H1 (cell line): Measurements from ENCODE around the gene STX8. TPM values are rescaled to one million over a fixed set of nuclear protein-coding genes. Genes with fewer than 3 reads are reported as not detected.

Experiments used
- CTCF ChIA-PET: fragments of 300-600 bp; sonication (Branson Sonifier 250); formaldehyde crosslinking; loops from one replicate; lab custom pipeline; 2021; ENCODE audit not compliant: partially characterized antibody; lab: Charles Lee
- POLR2A ChIA-PET: fragments of 300-600 bp; sonication (Branson Sonifier 250); formaldehyde crosslinking; loops from one replicate; lab custom pipeline; 2021; ENCODE audit warnings: inconsistent platforms; ENCODE audit not compliant: partially characterized antibody; lab: Charles Lee
- DNase-seq, 2 experiments: peaks; one replicate each; pipeline versions ENCODE4 v3.0.0 to v3.0.0-alpha.2; 2010 to 2022; ENCODE audit warnings: low spot score in 2 of 2, low read depth in 1 of 2, mixed read lengths in 1 of 2
- FAIRE-seq: peaks from 2 replicates; lab custom pipeline; 2011; peaks lifted over from hg19 to GRCh38; lab: Jason Lieb, UNC
- H2AFZ ChIP-seq: 2 replicates; pipeline ENCODE4 v1.8.1; 2012; ENCODE audit warnings: low read length, inconsistent platforms
- H2AK5ac ChIP-seq: 2 replicates; pipeline ENCODE4 v1.6.1; 2013; ENCODE audit warnings: low read depth, low read length
- H2BK120ac ChIP-seq: replicated peaks from 2 replicates; pipeline ENCODE3; 2013; ENCODE audit warnings: low read depth, low read length, inconsistent platforms
- H2BK12ac ChIP-seq: 2 replicates; pipeline ENCODE4 v1.6.1; 2013; ENCODE audit warnings: low read depth, low read length
- H2BK15ac ChIP-seq: 2 replicates; pipeline ENCODE4 v1.6.1; 2013; ENCODE audit warnings: low read length
- H2BK20ac ChIP-seq: 2 replicates; pipeline ENCODE4 v1.6.1; 2013; ENCODE audit warnings: low read length
- H2BK5ac ChIP-seq: 2 replicates; pipeline ENCODE4 v1.6.1; 2013; ENCODE audit warnings: low read depth, low read length
- H3K14ac ChIP-seq: 2 replicates; pipeline ENCODE4 v1.6.1; 2013; ENCODE audit warnings: inconsistent platforms; ENCODE audit not compliant: insufficient read length
- H3K18ac ChIP-seq: 2 replicates; pipeline ENCODE4 v1.6.1; 2013; ENCODE audit warnings: low read length; ENCODE audit errors: extremely low read depth
- H3K23ac ChIP-seq: 2 replicates; pipeline ENCODE4 v1.6.1; 2013; ENCODE audit warnings: inconsistent platforms; ENCODE audit not compliant: insufficient read length
- H3K23me2 ChIP-seq: 2 replicates; pipeline ENCODE4 v1.6.1; 2013; ENCODE audit warnings: low read depth, low read length
- H3K27ac ChIP-seq: 2 replicates; pipeline ENCODE4 v1.6.1; 2011; ENCODE audit warnings: low read depth, low read length, inconsistent platforms
- H3K27me3 ChIP-seq, 4 experiments: replicated peaks in 1 of 4; 1 replicate in 1 of 4; 2 replicates in 3 of 4; pipeline versions ENCODE4 v1.6.1 to v1.8.1; 2011 to 2013; ENCODE audit warnings: low read length in 3 of 4, mild to moderate bottlenecking in 3 of 4, inconsistent platforms in 2 of 4, mixed read lengths in 2 of 4, moderate library complexity in 1 of 4; ENCODE audit not compliant: control insufficient read depth in 3 of 4, insufficient read depth in 3 of 4; ENCODE audit errors: extremely low read depth in 1 of 4
- H3K36me3 ChIP-seq, 4 experiments: 2 replicates each; pipeline versions ENCODE4 v1.6.1 to v1.8.1; 2011 to 2013; ENCODE audit warnings: mild to moderate bottlenecking in 4 of 4, low read length in 3 of 4, moderate library complexity in 2 of 4, control low read depth in 1 of 4, inconsistent platforms in 1 of 4; ENCODE audit not compliant: insufficient read depth in 4 of 4, control insufficient read depth in 2 of 4
- H3K4ac ChIP-seq: replicated peaks from 2 replicates; pipeline ENCODE3; 2013; ENCODE audit warnings: low read length, low read depth, mixed read lengths, inconsistent platforms; ENCODE audit not compliant: insufficient read length
- H3K4me1 ChIP-seq, 4 experiments: replicated peaks in 1 of 4; 1 replicate in 1 of 4; 2 replicates in 3 of 4; pipeline versions ENCODE4 v1.6.1 to v1.8.1; 2011 to 2013; ENCODE audit warnings: low read length in 3 of 4, inconsistent platforms in 2 of 4, mixed read lengths in 1 of 4; ENCODE audit not compliant: insufficient read depth in 4 of 4, control insufficient read depth in 3 of 4
- H3K4me2 ChIP-seq, 2 experiments: 2 replicates each; pipeline versions ENCODE4 v1.6.1 to v1.8.1; 2011 to 2013; ENCODE audit warnings: low read depth in 2 of 2, low read length in 2 of 2, control low read depth in 1 of 2, inconsistent platforms in 1 of 2, mild to moderate bottlenecking in 1 of 2; ENCODE audit not compliant: insufficient read depth in 1 of 2
- H3K4me3 ChIP-seq, 4 experiments: fragments of 200-600, 300-600 bp in 1 of 4; sonication (generic), shearing (Covaris generic), sonication (Bioruptor Twin) in 1 of 4; 2 replicates each; pipeline versions ENCODE4 v1.5.1 to v1.8.1; 2011 to 2016; ENCODE audit warnings: low read length in 4 of 4, low read depth in 3 of 4, control low read depth in 2 of 4, inconsistent platforms in 2 of 4, mild to moderate bottlenecking in 2 of 4, mixed read lengths in 1 of 4, moderate library complexity in 1 of 4; ENCODE audit not compliant: insufficient read depth in 2 of 4; ENCODE audit errors: extremely low read depth in 1 of 4
- H3K56ac ChIP-seq: replicated peaks from 2 replicates; pipeline ENCODE3; 2013; ENCODE audit warnings: low read depth, mild to moderate bottlenecking, mixed read lengths, low read length, inconsistent platforms; ENCODE audit not compliant: insufficient read length
- H3K79me1 ChIP-seq: 2 replicates; pipeline ENCODE4 v1.6.1; 2013; ENCODE audit warnings: low read depth, low read length, control low read depth
- H3K79me2 ChIP-seq, 2 experiments: 2 replicates each; pipeline versions ENCODE4 v1.6.1 to v1.8.1; 2012 to 2013; ENCODE audit warnings: low read length in 2 of 2, mild to moderate bottlenecking in 2 of 2, inconsistent platforms in 1 of 2; ENCODE audit not compliant: insufficient read depth in 2 of 2, control insufficient read depth in 1 of 2
- H3K9ac ChIP-seq, 4 experiments: replicated peaks in 1 of 4; 1 replicate in 1 of 4; 2 replicates in 3 of 4; pipeline versions ENCODE4 v1.6.1 to v1.8.1; 2011 to 2013; ENCODE audit warnings: low read depth in 3 of 4, low read length in 3 of 4, control low read depth in 2 of 4, mild to moderate bottlenecking in 2 of 4, moderate library complexity in 2 of 4, inconsistent platforms in 1 of 4; ENCODE audit errors: extremely low read depth in 1 of 4
- H3K9me3 ChIP-seq, 2 experiments: 2 replicates each; pipeline versions ENCODE4 v1.6.1 to v1.8.1; 2012 to 2013; ENCODE audit warnings: mild to moderate bottlenecking in 2 of 2, moderate library complexity in 2 of 2, control low read depth in 1 of 2, inconsistent platforms in 1 of 2, low read depth in 1 of 2, low read length in 1 of 2, mixed read lengths in 1 of 2; ENCODE audit not compliant: insufficient read depth in 2 of 2
- H4K20me1 ChIP-seq, 2 experiments: replicated peaks in 1 of 2; 2 replicates each; pipeline versions ENCODE3 to v1.8.1; 2011 to 2013; ENCODE audit warnings: inconsistent platforms in 2 of 2, low read length in 2 of 2, mild to moderate bottlenecking in 1 of 2; ENCODE audit not compliant: insufficient read depth in 2 of 2, control insufficient read depth in 1 of 2
- H4K5ac ChIP-seq: 2 replicates; pipeline ENCODE4 v1.6.1; 2013; ENCODE audit warnings: low read length, low read depth, mixed read lengths, inconsistent platforms; ENCODE audit not compliant: insufficient read length
- H4K8ac ChIP-seq: 2 replicates; pipeline ENCODE4 v1.8.0; 2013; ENCODE audit warnings: mild to moderate bottlenecking, moderate library complexity, low read length, inconsistent platforms; ENCODE audit not compliant: insufficient read depth; ENCODE audit errors: extremely low read depth
- H4K91ac ChIP-seq: replicated peaks from 2 replicates; pipeline ENCODE3; 2013; ENCODE audit warnings: low read length, mixed read lengths, inconsistent platforms; ENCODE audit not compliant: insufficient read length
- ATF3 ChIP-seq: IDR thresholded peaks from 2 replicates; pipeline ENCODE4 v1.6.1; 2011; ENCODE audit warnings: low read depth, mild to moderate bottlenecking, low read length; ENCODE audit not compliant: insufficient read depth
- BCL11A ChIP-seq, 2 experiments: IDR thresholded peaks; one replicate each; pipeline ENCODE4 v1.6.1; 2011; ENCODE audit warnings: low read depth in 2 of 2, low read length in 2 of 2, mild to moderate bottlenecking in 2 of 2
- BRCA1 ChIP-seq: IDR thresholded peaks from 2 replicates; pipeline ENCODE4 v1.6.1; 2012; ENCODE audit warnings: low read depth, low read length, improper control_type of control experiment
- CHD1 ChIP-seq: IDR thresholded peaks from 2 replicates; pipeline ENCODE4 v1.6.1; 2012; ENCODE audit warnings: low read depth, low read length, improper control_type of control experiment
- GABPA ChIP-seq: IDR thresholded peaks from 2 replicates; pipeline ENCODE4 v1.6.1; 2011; ENCODE audit warnings: mild to moderate bottlenecking, low read length, moderate library complexity, borderline replicate concordance; ENCODE audit not compliant: insufficient read depth
- POLR2AphosphoS5 ChIP-seq: IDR thresholded peaks from 2 replicates; pipeline ENCODE4 v1.6.1; 2011; ENCODE audit warnings: low read depth, low read length
- SP2 ChIP-seq: IDR thresholded peaks from 2 replicates; pipeline ENCODE4 v1.6.1; 2012; ENCODE audit warnings: mild to moderate bottlenecking, low read length, inconsistent platforms
- SRF ChIP-seq: IDR thresholded peaks from 2 replicates; pipeline ENCODE4 v1.6.1; 2011; ENCODE audit warnings: mild to moderate bottlenecking, low read depth, low read length, moderate library complexity
- WGBS, 2 experiments: shearing (Covaris generic) in 1 of 2; methylation state at CpG; one replicate each; pipeline versions ENCODE4 v1.1.6 to v1.1.7; 2013 to 2015; ENCODE audit warnings: low lambda C conversion rate in 2 of 2, mixed read lengths in 2 of 2, inconsistent platforms in 1 of 2, low coverage in 1 of 2, missing lambda C conversion rate in 1 of 2; ENCODE audit not compliant: insufficient replicate concordance in 2 of 2, insufficient coverage in 1 of 2, insufficient read length in 1 of 2; ENCODE audit errors: extremely low coverage in 1 of 2, missing lambda C conversion rate in 1 of 2; 5-methylcytosine and 5-hydroxymethylcytosine counted together
- polyA plus RNA-seq, 7 experiments: library from polyadenylated mRNA; depleted of rRNA in 3 of 7; stranded (reverse) in 5 of 7; unstranded in 2 of 7; fragments of >200 nt in 5 of 7; fragments of 200-250 nt in 2 of 7; gene quantifications; 1 replicate in 5 of 7; 2 replicates in 1 of 7; 4 replicates in 1 of 7; pipeline versions ENCODE4 v1.2.1 to v1.2.3, GENCODE V29; 2011 to 2013; ENCODE audit warnings: missing spikeins in 2 of 7, mixed read lengths in 2 of 7
- total RNA-seq: library from RNA; stranded (reverse); fragmentation: NEBNext Ultra II Directional; extraction: Animal tissue kit (Norgen Biotek cat#: 25700); gene quantifications from 2 replicates; pipeline ENCODE4 v1.2.1, GENCODE V29; 2021

Gene STX8
- total and polyA plus RNA-seq, 2 of the 8 experiments (the other 6 are each of a cell fraction or from before 2014, with no cell fraction given) = 22.8 to 42.5 TPM

GRCh38 chr17:9527788-9528187 lies 47.8 kb downstream of the STX8 start:
- H3K4me2 ChIP-seq = no peak overlapping the region
- H2BK5ac ChIP-seq = no peak overlapping the region
- no peaks in the 10 kb centered on the region for H3K79me2 ChIP-seq
- H3K9me3 ChIP-seq = no peaks in the 10 kb centered on the region
- H4K5ac ChIP-seq = no peak overlapping the region
- no peak overlapping the region for H3K27ac ChIP-seq
- H3K36me3 ChIP-seq = no peaks in the 10 kb centered on the region; a peak in 1 of 8 replicates
- ChIA-PET CTCF (interaction anchor here (0.7 to 0.9 kb wide), 2 partner anchors 20 to 412 kb away, joined by 3 read pairs; no protein-coding TSS in a partner anchor), POLR2A (no interaction called here)
- H3K56ac ChIP-seq = no peak overlapping the region
- H2BK15ac ChIP-seq = no peak overlapping the region
- H4K8ac ChIP-seq = no peak overlapping the region
- no peak overlapping the region for H3K18ac ChIP-seq
- no peak overlapping the region for H3K4ac ChIP-seq
- no peak overlapping the region for H3K9ac ChIP-seq
- H2AFZ ChIP-seq = no peak overlapping the region
- H2BK20ac ChIP-seq = no peak overlapping the region
- DNase-seq (no peak), FAIRE-seq (no peak)
- H2BK12ac ChIP-seq = no peak overlapping the region
- H3K4me3 ChIP-seq = no peak overlapping the region
- no peaks in the 10 kb centered on the region for H3K79me1 ChIP-seq
- no peaks in the 10 kb centered on the region for H4K20me1 ChIP-seq
- no peaks in the 10 kb centered on the region for H3K23me2 ChIP-seq
- H3K4me1 ChIP-seq = no peaks in the 10 kb centered on the region
- no peak overlapping the region for H2BK120ac ChIP-seq
- no peak overlapping the region for H4K91ac ChIP-seq
- H3K14ac ChIP-seq = no peak overlapping the region
- 87% methylated on average over 3 of the region's 3 CpGs; no CpG with 5 or more reads in 1 of the 2 experiments for WGBS, 2 experiments
- no peaks in the 10 kb centered on the region for H3K27me3 ChIP-seq
- no peak overlapping the region for H2AK5ac ChIP-seq
- H3K23ac ChIP-seq = no peak overlapping the region
- no peak for TF ChIP-seq SP2
- TF ChIP-seq CHD1 = no peak
- no peak for TF ChIP-seq SRF
- no peak for TF ChIP-seq BCL11A (IDR thresholded peaks at IDR 0.05; ENCODE audit: low read depth in 2 of 2, low read length in 2 of 2)
- no peak for TF ChIP-seq POLR2AphosphoS5
- TF ChIP-seq BRCA1 = no peak
- TF ChIP-seq ATF3 = no peak
- no peak for TF ChIP-seq GABPA
